HG03095 (cell line): ENCODE results near the gene ECSCR.

Experiments
- ATAC-seq: cut with Tn5 transposase; IDR thresholded peaks from one replicate; pipeline ENCODE4 v1.9.1; 2021; ENCODE audit warnings: moderate library complexity; ENCODE audit not compliant: unreplicated experiment

The ECSCR gene

DNA sequence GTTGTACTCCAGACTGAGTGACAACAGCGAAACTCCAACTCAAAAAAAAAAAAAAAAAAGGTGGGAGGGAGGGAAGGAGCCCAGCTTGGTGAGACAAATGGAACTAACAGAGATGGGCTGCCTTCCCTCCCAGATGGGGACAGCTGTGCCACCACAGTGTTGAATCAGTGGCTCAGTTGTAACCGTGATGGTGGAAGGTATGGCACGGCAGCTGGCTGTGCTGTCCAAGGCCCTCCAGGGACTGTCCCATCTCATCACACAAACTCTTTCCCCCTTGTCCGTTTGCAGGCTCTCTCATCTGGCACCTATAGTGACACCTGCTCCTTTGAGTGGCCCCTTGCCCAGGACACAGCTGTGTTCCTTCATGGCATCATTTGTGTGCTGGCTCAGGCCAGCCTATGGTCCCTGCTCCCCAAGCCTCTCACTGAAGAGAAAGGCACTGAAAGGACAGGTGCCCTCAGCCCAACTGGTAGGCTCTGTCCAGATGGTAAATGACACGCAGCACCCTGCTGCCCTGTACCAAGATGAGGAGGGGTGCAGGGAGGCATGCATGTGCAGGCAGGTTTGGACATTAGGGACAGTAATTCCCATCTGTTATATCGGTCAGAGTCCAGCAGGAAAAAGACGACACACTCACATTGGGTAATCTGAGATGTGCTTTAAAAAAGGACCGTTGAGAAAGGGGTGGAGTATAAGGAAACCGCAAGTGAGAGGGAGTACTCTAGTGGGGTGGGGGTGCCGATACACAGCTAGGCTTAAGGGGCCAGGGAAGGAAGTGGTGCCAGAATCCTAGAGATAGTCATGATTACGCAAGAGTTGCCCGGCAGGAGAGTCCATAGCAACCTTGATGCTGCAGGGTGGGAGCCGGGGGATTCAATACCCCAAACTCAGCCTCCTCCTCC is 12.6 kb upstream of the ECSCR start:
- no peak for ATAC-seq

DNA sequence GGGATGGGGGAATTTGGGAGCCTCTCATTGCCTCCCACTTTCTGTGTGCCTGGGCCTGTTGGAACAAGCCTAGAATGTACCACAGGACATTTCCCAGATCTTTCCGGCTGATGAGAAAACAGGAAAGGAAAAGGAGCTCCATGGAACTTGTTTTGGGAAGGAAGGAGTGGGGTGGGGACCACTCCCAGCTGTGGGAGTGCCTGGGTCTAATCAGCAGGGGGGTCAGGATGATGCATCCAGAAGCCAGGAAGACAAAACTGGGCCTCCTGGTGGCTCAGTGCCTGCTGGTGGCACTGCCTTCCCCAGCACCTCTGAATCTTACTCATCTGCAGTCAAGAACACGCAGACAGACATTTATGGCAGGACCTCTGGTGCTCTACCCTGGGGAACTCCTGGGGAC is 11.0 kb upstream of the ECSCR start:
- ATAC-seq, result no peak

DNA sequence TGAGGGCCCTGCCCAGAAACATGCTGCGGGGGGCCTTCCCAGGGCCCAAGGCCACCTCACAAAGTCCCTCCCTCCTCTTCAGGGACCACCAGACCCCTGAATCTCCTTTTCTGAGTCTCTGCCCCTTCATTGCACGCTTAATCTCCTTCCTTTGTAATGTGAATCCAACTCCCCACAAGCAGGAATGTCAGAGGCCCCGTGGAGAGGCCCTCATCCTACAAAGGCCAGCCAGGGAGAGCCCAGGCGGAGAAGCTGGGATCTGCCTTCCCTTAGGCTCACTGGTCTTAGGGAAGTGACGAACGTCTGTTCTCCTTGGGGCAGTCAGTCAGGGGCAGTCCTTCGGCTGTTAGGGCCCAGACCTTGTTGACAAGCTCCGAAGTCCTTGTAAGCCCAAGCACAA is 10.6 kb upstream of the ECSCR start:
- no peak for ATAC-seq

DNA sequence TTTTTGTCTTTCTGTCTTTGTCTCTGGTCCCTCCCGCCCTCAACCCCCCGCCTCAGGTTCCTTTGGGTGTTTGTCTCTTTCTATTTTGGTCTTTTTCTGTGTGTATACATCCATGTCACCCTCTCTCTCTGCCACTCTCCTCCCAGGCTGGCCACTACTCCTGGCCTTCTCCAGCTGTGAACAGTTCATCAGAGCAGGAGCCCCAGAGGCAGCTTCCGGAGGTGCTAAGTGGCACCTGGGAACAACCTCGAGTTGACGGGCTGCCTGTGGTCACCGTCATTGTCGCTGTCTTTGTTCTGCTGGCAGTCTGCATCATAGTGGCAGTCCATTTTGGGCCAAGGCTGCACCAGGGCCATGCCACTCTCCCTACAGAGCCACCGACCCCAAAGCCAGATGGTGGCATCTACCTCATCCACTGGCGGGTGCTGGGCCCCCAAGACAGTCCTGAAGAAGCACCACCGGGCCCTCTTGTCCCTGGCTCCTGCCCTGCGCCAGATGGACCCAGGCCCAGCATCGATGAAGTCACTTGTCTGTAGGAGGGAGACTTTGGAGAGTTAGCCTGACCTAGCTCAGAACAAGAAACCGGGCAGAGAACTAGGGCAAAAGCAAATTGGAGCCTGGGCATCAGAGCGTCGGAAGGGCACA is 10.0 kb upstream of the ECSCR start:
- no peak for ATAC-seq

DNA sequence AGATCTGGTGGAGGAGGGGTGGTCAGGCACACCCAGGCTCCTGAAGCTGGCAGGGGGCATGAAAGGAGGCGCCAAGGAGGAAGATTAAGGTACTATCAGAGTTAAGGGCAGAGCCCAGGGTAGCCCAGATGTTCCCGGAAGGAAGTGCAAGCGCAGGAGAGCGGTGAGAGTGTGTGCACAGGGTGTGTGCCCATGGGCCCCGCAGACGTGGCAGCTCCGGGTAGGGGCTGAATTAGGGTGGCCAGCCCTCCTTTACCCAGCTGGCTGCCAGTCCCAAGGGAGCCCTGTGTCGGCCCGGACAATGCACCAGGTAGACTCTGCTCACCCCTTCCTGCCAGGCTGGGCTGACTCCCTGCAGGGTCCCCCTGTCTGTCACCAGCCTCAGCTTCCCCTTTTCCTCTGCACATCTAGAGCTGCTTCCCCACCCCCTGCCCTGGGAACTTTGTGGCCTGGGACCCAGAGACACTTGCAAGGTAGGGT is 8.3 kb upstream of the ECSCR start, which contains the start of gene SMIM33:
SMIM33 (plus strand) TSS at position 184 of the 480 bp plus-strand sequence; CDS start at position 302, 118 bp downstream.
- ATAC-seq, result no peak

DNA sequence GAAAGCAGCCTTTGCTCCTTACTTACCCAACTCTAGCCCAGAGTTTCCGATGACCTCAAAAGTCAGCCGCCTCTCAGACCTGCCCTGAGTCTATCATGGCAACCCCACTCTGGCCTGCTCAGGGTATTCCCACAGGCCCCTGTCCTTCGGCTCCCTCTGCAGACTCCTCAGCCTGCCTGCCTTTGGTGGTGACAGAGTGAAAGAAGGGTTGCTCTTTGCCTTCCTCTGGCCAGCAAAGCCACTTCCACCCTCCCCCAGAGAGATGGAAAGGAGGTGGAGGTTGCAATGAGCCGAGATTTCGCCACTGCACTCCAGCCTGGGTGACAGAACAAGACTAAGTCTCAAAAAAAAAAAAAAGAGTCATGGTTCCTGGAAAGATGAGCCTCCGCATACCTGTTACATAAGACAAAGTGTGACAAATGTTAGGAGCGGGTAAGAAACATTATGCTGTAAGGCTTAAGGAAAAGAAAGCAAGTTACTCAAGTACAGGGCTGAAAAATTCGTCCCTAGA is 5.9 kb upstream of the ECSCR start:
- no peak for ATAC-seq

DNA sequence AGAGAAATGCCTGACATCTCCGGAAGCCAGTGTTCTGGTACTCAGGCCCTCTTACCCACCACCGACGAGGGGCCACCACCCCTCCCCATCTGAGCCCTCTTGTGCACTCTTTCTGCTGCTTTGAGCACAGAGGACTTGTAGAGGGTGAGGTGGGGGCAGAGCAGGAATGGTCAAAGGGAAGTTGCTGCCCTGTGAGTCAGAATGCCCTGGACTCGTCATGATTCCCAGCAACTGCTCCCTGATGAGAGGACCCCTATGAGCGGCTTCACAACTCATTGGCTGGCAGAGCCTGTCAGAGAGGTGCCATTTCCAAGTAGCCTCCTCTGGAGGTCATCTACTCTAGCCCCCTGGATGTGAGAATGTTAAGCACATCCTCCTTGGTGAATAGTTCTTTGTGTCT is 845 bp downstream of the ECSCR start:
- no peak for ATAC-seq

DNA sequence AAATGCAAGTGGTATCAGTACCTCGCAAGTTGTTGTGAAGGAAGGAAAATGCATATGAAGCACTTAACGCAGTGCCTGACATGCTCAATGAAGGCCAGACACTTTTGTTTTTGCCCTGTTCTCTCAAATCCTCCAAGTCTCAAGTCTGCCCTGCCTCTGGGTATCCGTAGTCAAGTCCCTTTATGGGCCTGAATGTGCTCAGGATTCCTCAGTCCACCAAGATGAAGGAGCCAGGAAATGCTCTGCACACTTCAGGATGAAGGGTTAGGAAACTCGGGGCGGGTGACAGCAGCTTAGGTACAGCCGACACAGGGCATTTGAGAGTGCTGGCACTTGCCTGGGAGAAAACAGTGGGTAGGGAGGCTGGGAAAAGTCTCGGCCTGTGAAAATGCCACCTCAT is 1.4 kb downstream of the ECSCR start:
- ATAC-seq, result no peak

DNA sequence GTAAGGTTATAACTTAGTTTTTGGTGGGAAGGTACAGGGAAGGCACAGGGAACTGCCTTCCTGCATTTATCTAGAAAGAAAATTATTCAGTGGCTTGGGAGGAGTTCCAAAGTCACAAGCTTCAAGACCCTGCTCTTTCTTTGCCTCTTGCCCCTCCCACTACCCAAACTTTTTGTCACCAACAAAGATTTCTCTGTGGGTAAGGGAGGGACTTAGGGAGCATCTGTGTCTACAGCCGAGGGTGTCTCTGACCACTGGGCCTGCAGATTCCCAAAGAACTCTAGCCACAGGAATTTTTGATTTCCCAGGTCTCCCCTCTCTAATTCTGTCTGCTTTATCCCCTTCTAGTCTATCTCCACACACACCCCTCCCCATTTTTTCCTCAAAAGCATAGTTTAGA is 2.1 kb downstream of the ECSCR start:
- no peak for ATAC-seq

DNA sequence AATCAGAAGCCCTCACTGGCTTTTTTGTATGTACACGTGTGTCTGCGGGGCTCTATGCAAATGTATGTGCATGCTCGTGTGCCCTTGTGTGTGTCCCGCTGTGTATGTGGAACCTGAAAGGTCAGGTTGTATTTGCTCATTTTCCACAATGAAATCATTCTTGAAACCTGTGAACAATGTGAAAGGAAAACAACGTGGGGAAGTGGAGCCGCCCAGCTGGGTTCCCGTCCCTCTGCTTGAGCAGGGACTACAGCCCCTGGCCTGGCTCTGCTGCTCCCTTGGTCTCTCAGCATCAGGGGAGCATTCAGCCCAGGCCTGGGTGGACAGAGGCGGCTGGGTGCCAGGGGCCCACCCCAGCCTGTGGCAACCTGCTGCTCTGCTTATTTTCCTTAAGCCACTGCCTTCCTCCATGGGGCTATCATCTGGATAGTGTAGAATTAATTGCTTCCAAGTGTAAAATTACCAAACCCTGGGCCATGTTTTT is 3.0 kb downstream of the ECSCR start:
- peak; percentile 37 for ATAC-seq

DNA sequence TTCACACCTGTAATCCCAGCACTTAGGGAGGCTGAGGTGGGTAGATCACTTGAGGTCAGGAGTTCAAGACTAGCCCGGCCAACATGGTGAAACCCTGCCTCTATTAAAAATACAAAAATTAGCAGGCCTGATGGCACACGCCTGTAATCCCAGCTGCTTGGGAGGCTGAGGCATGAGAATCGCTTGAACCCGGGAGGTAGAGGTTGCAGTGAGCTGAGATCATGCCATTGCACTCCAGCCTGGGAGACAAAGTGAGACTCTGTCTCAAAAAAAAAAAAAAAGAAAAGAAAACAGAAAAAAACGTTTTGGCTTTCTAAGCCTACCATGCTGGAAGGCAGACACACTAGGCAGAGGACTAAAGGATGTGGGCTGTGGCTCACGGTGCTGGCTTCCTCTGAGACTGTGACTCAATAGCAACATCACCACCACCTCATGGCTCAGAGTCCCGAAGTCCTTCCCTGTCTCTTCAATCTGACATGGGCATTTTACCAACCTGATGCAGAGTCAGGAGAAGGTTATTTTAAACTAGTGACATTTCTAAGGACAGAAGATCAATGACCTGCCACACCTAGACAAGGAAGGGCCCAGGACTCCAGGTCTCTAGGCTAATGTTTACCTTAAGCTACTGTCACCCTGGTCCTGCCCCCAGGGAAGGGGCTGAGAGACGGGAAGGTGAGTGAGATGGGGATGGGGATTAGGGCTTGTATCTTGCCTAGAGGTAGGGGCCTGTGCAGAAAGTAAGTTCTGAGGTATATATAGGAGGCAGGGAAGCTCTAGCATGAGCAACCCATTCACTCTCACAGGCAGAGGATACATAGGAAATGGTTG is 3.7 kb downstream of the ECSCR start:
- ATAC-seq, result peak; percentile 63

DNA sequence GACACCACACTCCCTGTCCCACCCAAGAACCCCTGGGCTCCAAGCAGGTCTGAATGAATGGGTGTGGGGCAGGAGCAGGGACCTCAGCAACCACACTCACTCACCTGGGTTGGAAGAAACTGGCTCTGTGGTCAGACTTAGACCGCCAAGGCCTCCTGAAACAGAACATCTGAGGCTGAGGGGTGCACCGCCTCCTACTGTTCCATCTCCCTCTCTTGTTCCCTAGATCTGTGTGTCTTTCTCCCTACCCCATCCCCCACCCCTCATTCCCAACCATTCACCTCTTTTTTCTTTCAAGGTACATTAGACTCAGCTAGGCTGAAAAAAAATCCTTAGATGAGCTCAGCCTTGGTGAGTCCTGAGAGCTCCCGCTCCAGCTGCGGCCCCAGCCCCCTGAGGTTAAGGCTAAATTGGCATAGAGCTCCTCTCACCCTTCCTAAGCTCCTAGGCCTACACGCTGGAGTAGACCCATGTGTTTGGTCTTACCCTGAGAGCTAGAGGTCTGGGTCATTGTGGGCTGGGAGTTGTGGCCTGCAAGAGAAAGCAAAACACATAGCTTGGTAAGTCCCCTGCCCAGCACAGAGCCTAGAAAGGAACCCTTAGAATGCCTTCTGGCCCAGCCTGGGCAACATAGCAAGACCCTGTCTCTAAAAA is 4.8 kb downstream of the ECSCR start:
- ATAC-seq, result no peak

DNA sequence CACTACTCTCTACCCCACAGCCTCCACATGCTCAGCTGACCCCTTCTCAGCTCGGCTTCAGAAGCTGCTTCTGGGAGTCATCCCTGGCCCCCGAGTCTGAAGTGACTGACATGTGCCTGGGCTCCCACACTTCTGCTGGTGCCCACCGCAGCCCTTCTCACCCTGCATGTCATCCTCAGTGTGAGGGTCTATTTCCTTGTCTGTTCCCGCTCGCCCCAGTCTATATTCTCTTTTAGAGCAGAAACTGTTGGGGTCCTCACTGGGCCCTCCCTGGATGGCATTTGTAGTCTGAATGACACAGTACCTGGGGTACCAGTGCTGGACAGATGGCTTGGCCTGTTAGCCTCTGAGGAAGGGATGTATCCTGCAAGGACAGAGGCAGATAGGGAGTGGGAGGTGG is 5.3 kb downstream of the ECSCR start:
- ATAC-seq, result no peak

DNA sequence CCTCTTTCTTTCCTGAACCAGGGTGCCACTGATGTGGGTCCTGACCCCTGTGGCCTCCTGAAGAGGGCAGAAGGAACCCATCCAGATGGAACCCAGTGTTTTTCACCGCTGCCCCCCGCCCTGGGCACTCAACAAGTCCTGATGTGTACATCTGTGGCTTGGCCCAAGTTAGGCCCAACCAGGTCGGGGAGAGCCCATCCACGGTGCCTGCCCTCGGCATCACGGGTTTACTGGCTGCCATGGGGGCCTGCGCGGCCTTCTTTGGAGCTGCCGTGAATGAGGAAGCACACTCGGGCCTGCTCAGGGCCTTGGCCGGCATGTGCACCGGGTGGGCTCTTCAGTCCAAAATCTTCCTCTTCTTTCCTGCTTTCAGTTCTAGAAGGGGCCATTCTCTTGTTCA is 5.8 kb downstream of the ECSCR start:
- ATAC-seq, result no peak

DNA sequence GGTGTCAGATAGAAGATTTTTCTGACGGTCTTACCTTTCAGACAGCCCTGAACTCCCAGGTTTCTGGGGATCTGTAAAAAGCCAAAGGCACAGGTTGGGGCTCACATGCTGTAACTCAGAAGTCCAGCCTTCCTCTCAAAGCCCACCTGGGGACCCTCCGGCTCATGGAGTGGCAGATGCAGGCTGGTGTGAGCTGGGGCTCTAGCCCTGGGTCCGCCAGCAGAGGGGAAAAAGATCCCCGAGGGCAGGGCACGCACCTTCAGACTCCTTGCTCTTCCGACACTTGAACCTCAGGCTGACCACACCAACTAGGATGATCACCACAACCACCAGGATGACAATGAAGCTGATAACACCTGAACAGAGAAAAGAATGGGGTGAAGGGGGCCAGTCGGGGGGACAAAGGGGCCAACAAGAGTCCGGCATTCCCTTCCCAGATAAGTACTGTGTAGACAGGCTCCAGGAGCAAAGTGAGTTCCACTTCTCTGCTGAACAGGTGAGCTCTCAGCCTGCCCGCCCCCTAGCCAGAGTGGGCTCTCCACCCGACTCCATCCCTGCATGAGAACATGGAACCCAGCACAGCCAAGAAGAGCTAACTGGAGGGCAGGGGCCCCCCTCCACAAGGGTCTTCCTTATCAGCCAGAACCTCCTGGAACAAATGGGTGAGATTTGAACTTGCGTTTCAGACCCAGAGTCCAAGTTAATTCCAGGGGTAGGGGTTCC is 7.8 kb downstream of the ECSCR start:
- ATAC-seq, result no peak

DNA sequence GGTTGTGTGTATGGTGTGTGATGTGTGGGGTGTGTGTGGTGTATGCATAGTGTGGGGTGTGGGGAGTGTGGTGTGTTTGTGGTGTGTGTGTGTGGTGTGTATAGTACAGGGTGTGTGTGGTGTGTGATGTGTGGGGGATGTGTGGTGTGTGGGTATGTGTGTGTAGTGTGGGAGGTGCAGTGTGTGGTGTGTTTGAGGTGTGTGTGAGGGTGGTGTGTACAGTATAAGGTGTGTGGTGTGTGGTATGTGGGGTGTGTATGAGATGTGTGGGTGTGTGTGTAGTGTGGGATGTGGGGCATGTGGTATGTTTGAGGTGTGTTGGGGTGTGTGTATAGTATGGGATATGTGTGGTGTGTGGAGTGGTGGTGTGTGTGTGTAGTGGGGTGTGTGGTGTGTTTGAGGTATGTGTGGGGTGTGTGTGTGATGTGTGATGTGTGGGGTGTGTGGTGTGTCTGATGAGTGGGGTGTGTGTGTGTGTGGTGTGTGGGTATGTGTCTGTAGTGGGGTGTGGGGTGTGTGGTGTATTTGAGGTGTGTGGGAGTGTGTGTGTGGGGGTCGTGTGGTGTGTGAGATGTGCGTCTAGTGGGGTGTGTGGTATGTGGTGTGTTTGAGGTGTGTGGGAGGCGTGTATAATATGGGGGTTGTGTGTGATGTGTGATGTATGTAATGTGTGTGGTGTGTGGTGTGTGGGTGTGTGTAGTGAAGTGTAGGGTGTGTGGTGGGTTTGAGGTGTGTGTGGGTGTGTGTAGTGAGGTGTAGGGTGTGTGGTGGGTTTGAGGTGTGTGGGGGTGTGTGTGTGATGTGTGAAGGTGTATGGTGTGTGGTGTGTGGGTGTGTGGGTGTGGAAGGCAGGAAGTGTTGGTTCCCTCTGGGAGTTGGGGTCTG is 8.6 kb downstream of the ECSCR start:
- no peak for ATAC-seq

DNA sequence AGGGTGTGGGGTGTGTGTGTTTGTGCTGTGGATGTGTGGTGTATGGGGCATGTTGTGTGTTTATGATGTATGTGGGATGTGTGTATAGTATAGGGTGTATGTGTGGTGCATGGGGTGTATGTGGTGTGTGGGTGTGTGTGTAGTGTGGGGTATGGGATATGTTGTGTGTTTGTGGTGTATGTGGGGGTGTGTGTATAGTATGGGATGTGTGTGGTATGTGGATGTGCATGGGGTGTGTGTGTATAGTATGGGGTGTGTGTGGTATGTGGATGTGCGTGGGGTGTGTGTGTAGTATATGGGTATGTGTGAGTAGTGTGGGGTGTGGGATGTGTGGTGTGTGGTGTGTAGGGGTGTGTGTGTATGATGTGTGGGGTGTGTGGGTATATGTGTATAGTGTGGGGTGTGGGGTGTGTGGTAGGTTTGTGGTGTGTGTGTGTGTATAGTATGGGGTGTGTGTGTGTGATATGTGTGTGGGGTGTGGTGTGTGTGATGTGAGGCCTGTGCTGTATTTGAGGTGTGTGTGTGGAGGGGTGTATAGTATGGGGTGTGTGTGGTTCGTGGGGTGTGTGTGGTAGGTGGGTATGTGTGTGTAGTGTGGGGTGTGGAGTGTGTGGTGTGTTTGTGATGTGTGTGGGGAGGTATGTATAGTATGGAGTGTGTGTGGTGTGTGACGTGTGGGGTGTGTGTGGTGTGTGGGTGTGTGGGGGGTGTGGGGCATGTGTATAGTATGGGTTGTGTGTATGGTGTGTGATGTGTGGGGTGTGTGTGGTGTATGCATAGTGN is 10.5 kb downstream of the ECSCR start:
- no peak for ATAC-seq

DNA sequence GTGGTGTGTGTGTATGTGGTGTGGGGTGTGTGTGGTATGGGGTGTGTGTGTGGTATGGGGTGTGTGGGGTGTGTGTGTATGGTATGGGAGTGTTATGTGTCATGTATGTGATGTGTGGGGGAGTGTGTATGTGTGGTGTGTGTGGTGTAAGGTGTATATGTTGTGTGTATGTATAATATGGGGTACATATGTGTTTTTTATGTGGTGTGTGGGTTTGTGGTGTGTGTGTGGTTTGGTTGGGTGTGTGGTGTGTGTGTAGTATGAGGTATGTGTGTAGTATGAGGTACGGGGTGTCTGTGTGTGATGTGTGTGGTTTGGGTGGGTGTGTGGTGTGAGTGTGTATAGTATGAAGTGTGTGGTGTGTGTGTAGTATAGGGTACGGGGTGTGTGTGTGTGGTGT is 11.4 kb downstream of the ECSCR start:
- ATAC-seq, result no peak
